Stimulated activated naive CD8-positive, alpha-beta T cell treated with anti-CD3 and anti-CD28 coated beads, Interleukin-15, amount 100 ng/mL, for 72 hours (primary cell): ENCODE measurements around the gene LIG1.
"Not testable (repeated sequence)": the region's sequence is repeated elsewhere in the genome, so short reads cannot be mapped to it uniquely, and the experiment has no call there.

Experiments used
- ATAC-seq: fragments of 150-1000 bp; cut with Tn5 transposase; 2 replicates; pipeline ENCODE4 v1.10.0; 2021; ENCODE audit warnings: mild to moderate bottlenecking, moderate library complexity
- DNase-seq, 2 donors: peaks; one replicate each; pipeline ENCODE4 v3.0.0; 2021 to 2022
- H3K27ac Mint-ChIP-seq, 2 donors: one replicate each; pipeline ENCODE4 v1.8.0; 2022; ENCODE audit warnings: mild to moderate bottlenecking in 2 of 2, mixed read lengths in 2 of 2, moderate library complexity in 2 of 2
- H3K27me3 Mint-ChIP-seq: one replicate; pipeline ENCODE4 v1.8.0; 2022; ENCODE audit warnings: mixed read lengths
- H3K4me1 Mint-ChIP-seq: one replicate; pipeline ENCODE4 v1.8.0; 2022; ENCODE audit warnings: mild to moderate bottlenecking, mixed read lengths
- H3K4me3 Mint-ChIP-seq, 2 donors: one replicate each; pipeline ENCODE4 v1.8.0; 2022; ENCODE audit warnings: mild to moderate bottlenecking in 2 of 2, mixed read lengths in 2 of 2, moderate library complexity in 1 of 2
- H3K9me3 Mint-ChIP-seq, 2 donors: one replicate each; pipeline ENCODE4 v1.8.0; 2022; ENCODE audit warnings: mixed read lengths in 2 of 2

Gene LIG1

DNA sequence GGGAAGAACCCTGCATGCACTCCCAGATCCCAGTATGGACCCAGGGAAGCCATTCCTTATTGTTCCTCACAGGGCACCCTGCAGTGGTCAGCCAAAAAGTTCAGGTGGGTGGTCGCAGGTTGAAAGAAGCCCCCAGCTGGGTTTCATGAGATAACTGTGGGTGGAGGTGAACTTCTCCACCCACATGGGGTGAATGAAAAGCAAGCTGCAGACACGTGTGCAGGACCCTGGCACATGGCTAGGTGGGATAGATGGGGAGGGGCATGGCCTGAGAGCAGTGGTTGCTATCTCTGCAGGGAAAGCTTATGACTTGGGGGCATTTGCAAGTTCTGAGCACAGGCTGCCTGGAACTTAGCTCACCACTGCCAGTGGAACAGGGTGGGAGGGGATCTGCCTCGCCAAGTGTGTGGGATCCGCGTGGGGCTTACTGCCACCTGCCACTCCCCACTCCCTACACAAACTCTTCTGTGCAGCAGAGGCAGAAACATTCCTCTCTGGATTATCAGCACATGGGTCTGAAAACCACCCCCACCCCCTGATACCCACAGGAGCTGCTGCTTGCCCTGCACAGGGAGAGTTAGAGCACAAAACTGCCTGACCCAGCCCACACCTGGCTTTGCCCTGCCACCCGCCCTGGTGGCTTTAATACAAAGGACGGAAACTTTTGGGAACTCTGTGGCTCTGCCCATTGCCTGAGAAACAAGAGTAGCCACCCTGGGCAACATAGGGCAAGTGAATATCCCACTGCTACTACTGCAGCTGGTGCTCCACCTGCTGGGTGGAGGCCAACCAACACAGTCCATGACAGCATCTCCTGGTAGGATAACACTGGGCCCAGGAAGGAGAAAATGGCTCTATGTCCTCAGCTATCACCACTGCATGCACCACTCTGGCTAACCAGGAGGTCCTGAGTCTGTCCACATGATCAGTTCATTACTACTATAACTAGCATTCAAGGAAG lies 84.0 kb downstream of the LIG1 start:
- H3K4me3 Mint-ChIP-seq = no peak overlapping the region
- no peak for DNase-seq
- no peaks in the 10 kb centered on the region for H3K9me3 Mint-ChIP-seq
- no peak overlapping the region for H3K27ac Mint-ChIP-seq
- ATAC-seq = no peak
- no peaks in the 10 kb centered on the region for H3K27me3 Mint-ChIP-seq
- H3K4me1 Mint-ChIP-seq = no peaks in the 10 kb centered on the region

DNA sequence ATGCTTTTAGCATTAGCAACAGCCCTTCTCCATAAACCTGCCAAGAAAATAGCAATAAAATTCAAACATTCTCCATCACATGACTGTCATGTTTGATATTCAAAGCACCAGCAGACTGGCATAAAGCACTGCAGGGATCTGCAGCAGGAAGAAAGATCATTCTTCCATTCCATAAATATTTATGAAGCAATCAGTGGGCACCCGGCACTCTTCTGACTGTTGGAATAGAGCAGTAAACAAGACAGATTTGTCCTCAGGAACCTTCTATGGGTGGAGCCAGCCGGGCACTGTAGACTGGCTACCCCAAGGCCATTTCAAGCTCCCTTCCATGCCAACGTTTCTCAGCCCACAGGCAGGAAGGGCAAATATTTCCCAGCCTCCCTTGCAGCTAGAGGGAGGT lies 85.1 kb downstream of the LIG1 start:
- DNase-seq = no peak
- Mint-ChIP-seq H3K4me3 (no peak overlapping the region), H3K9me3 (no peaks in the 10 kb centered on the region), H3K27ac (no peak overlapping the region), H3K27me3 (no peaks in the 10 kb centered on the region), H3K4me1 (no peaks in the 10 kb centered on the region)
- ATAC-seq = no peak

DNA sequence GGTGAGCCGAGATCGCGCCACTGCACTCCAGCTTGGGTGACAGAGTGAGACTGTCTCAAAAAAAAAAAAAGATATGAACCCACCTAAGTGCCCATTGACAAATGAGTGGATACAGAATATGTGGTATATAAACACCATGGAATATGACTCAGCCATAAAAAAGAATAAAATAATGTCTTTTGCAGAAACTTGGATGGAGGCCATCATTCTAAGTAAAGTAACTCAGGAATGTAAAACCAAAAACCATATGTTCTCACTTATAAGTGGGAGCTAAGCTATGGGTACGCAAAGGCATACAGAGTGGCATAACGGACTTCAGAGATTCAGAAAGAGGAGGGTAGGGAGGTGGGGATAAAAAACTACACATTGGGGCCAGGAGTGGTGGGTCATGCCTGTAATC lies 89.0 kb downstream of the LIG1 start:
- Mint-ChIP-seq H3K27me3 (no peaks in the 10 kb centered on the region), H3K27ac (no peak overlapping the region), H3K9me3 (no peaks in the 10 kb centered on the region), H3K4me1 (no peaks in the 10 kb centered on the region), H3K4me3 (no peak overlapping the region)
- ATAC-seq (no peak), DNase-seq (no peak)

DNA sequence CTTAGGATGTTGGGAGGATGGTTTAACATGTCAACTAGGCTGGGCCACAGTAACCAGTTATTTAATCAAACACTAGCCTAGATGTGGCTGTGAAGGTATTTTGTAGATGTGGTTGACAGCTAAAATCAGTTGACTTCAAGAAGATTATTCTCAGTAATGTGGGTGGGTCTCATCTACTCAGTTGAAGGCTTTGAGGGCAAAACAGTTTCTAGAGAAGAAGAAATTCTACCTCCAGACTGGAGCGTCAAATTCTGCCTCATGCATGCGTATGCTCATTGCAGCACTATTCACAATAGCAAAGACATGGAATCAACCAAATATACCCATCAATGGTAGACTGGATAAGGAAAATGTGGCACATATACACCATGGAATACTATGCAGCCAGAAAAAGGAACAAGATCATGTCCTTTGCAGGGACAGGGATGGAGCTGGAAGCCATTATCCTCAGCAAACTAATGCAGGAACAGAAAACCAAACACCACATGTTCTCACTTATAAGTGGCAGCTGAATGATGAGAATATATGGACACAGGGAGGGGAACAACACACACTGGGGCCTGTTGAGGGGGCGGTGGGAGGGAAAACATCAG lies 99.9 kb downstream of the LIG1 start:
- DNase-seq, H3K4me3 Mint-ChIP-seq, H3K27me3 Mint-ChIP-seq, ATAC-seq, H3K27ac Mint-ChIP-seq, H3K4me1 Mint-ChIP-seq: not testable (repeated sequence)
- peaks cover 0 to 13% of the 10 kb centered on the region in 2 donors for H3K9me3 Mint-ChIP-seq

DNA sequence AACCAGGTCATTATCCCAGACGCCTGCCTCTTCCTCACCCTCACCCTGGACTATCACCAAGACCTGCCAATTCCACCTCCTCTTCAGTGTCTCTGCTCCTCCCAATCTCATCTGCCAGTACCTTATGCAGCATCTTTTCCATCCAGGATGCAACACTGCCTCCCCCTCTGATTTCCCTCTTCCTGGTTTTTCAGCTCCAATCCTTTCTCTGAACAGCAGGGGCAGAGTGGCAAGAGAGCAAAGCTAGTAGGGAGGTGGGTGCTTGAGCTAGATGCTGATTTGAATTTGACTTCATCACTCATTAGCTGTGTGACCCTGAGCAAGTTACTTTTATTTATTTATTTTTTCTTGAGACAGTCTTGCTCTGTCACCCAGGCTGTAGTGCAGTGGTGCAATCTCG lies 100.7 kb downstream of the LIG1 start:
- peaks cover 0 to 12% of the 10 kb centered on the region in 2 donors for H3K9me3 Mint-ChIP-seq
- H3K4me3 Mint-ChIP-seq = no peak overlapping the region
- ATAC-seq = no peak
- DNase-seq = no peak
- no peaks in the 10 kb centered on the region for H3K4me1 Mint-ChIP-seq
- no peaks in the 10 kb centered on the region for H3K27me3 Mint-ChIP-seq
- H3K27ac Mint-ChIP-seq = no peak overlapping the region
